Fibroblast of lung (primary cell): Measurements from ENCODE around the gene SERPINH1.

Experiments
- CTCF ChIP-seq, 2 donors: IDR thresholded peaks in 1 of 2; conservative IDR thresholded peaks in 1 of 2; 1 replicate in 1 of 2; 2 replicates in 1 of 2; pipeline ENCODE4 v1.5.1; 2011 to 2012; ENCODE audit warnings: low read length in 2 of 2, control low read depth in 1 of 2, inconsistent platforms in 1 of 2, low read depth in 1 of 2, mild to moderate bottlenecking in 1 of 2
- EZH2 ChIP-seq: IDR thresholded peaks from 2 replicates; pipeline ENCODE4 v1.5.1; 2012; ENCODE audit warnings: low read length, control low read depth, mild to moderate bottlenecking; ENCODE audit errors: missing control alignments

- TF ChIP-seq CTCF (conservative IDR thresholded peaks at IDR 0.05 in 1 of 2, IDR thresholded peaks at IDR 0.05 in 1 of 2; ENCODE audit: low read depth in 1 of 2, low read length in 2 of 2) (no peak), EZH2 (no peak)
Observed at GRCh38 chr11:75579841-75580240, 17.8 kb downstream of the SERPINH1 start.
